Nephron (organoid): Measurements from ENCODE around the gene PRKG1.

Experiments
- H3K27ac Mint-ChIP-seq, 3 experiments: 2 replicates each; pipeline ENCODE4 v1.8.0; 2020; ENCODE audit warnings: mixed read lengths in 3 of 3, mild to moderate bottlenecking in 2 of 3, moderate library complexity in 1 of 3
- H3K27me3 Mint-ChIP-seq: 2 replicates; pipeline ENCODE4 v1.8.0; 2021; ENCODE audit warnings: low read depth, mild to moderate bottlenecking, moderate library complexity, mixed read lengths
- H3K36me3 Mint-ChIP-seq: 2 replicates; pipeline ENCODE4 v1.8.0; 2020; ENCODE audit warnings: low read depth, mixed read lengths
- H3K4me1 Mint-ChIP-seq: 2 replicates; pipeline ENCODE4 v1.8.0; 2020; ENCODE audit warnings: mixed read lengths
- H3K4me3 Mint-ChIP-seq, 3 experiments: 2 replicates each; pipeline ENCODE4 v1.8.0; 2020; ENCODE audit warnings: mild to moderate bottlenecking in 3 of 3, mixed read lengths in 3 of 3, moderate library complexity in 2 of 3
- H3K9me3 Mint-ChIP-seq: 2 replicates; pipeline ENCODE4 v1.8.0; 2020; ENCODE audit warnings: mixed read lengths
- CTCF ChIP-seq, 3 experiments: fragments of 200-600 bp; sonication (generic); IDR thresholded peaks; one replicate each; pipeline ENCODE4 v1.5.0; 2021; ENCODE audit warnings: antibody characterized with exemption in 3 of 3; ENCODE audit not compliant: unreplicated experiment in 3 of 3

Gene PRKG1

GRCh38 chr10:51168086-51168815, 94.0 kb downstream of the PRKG1 start:
- H3K27me3 Mint-ChIP-seq, result no peaks in the 10 kb centered on the region
- TF ChIP-seq CTCF (IDR thresholded peaks at IDR 0.05; ENCODE audit: unreplicated experiment in 3 of 3), result no peak
- no peak overlapping the region for H3K4me3 Mint-ChIP-seq
- H3K4me1 Mint-ChIP-seq, result no peaks in the 10 kb centered on the region
- H3K36me3 Mint-ChIP-seq, result peaks cover 6% of the 10 kb centered on the region
- no peak overlapping the region for H3K27ac Mint-ChIP-seq
- H3K9me3 Mint-ChIP-seq, result no peaks in the 10 kb centered on the region

GRCh38 chr10:51169111-51169510, 94.8 kb downstream of the PRKG1 start:
- Mint-ChIP-seq H3K36me3 (peaks cover 4% of the 10 kb centered on the region), H3K4me3 (no peak overlapping the region), H3K27me3 (no peaks in the 10 kb centered on the region), H3K4me1 (no peaks in the 10 kb centered on the region), H3K9me3 (no peaks in the 10 kb centered on the region), H3K27ac (no peak overlapping the region)
- TF ChIP-seq CTCF (IDR thresholded peaks at IDR 0.05; ENCODE audit: unreplicated experiment in 3 of 3), result no peak

- TF ChIP-seq CTCF (IDR thresholded peaks at IDR 0.05; ENCODE audit: unreplicated experiment in 3 of 3), result no peak
- Mint-ChIP-seq H3K36me3 (peaks cover 8% of the 10 kb centered on the region), H3K9me3 (no peaks in the 10 kb centered on the region), H3K27ac (no peak overlapping the region), H3K4me1 (no peaks in the 10 kb centered on the region), H3K27me3 (no peaks in the 10 kb centered on the region), H3K4me3 (no peak overlapping the region)
Measured at GRCh38 chr10:51170518-51171245, 96.4 kb downstream of the PRKG1 start.

- Mint-ChIP-seq H3K4me1 (peaks cover 8% of the 10 kb centered on the region), H3K27me3 (no peaks in the 10 kb centered on the region), H3K27ac (no peak overlapping the region), H3K36me3 (peaks cover 5% of the 10 kb centered on the region), H3K4me3 (no peak overlapping the region), H3K9me3 (no peaks in the 10 kb centered on the region)
- no peak for TF ChIP-seq CTCF (IDR thresholded peaks at IDR 0.05; ENCODE audit: unreplicated experiment in 3 of 3)
Measured at GRCh38 chr10:51171946-51172345, 97.7 kb downstream of the PRKG1 start.

GRCh38 chr10:51176976-51177695, 102.8 kb downstream of the PRKG1 start:
- H3K4me3 Mint-ChIP-seq, result no peak overlapping the region
- H3K36me3 Mint-ChIP-seq, result peaks cover 5% of the 10 kb centered on the region
- H3K4me1 Mint-ChIP-seq, result peaks cover 14% of the 10 kb centered on the region
- no peak overlapping the region for H3K27ac Mint-ChIP-seq
- no peaks in the 10 kb centered on the region for H3K9me3 Mint-ChIP-seq
- no peaks in the 10 kb centered on the region for H3K27me3 Mint-ChIP-seq
- TF ChIP-seq CTCF (IDR thresholded peaks at IDR 0.05; ENCODE audit: unreplicated experiment in 3 of 3), result no peak
